GM13976 (cell line): ENCODE data around the gene SCUBE3.

ENCODE experiments used
- DNase-seq: peaks from one replicate; pipeline ENCODE4 v3.0.0; 2012; ENCODE audit warnings: low spot score
- in situ Hi-C: fragments of 300-500 bp; cut with MboI; formaldehyde crosslinking; loops from one replicate; pipeline ENCODE4 v1.12.0; 2022; ENCODE audit warnings: low sequenced_read_pairs, mixed read lengths, inconsistent platforms; ENCODE audit not compliant: unreplicated experiment
- TF ChIP-seq, protein P1 (sequence below): IDR thresholded peaks from 2 replicates; pipeline ENCODE4 v1.5.1; 2012; ENCODE audit warnings: borderline replicate concordance, mild to moderate bottlenecking; ENCODE audit not compliant: insufficient read depth; ENCODE audit errors: extremely low read depth, missing control alignments, control extremely low read depth

Gene SCUBE3

DNA sequence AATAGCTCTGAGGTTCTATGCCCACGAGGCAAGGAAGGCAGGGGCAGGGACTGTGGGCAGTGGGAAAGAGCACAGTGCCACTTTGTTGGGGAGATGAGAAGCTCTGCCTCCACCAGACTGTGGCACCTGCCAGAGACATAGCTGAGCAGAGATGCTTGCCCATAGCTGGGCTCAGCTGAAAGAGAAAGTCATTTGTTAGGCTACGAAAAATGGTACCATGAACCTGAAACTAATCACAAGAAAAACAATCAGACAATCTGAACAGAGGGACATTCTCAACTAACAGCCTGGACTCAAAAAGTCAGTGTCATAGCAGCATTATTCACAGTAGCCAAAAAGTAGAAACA lies 39.7 kb upstream of the SCUBE3 start:
- no peak for DNase-seq
- in situ Hi-C loops, result no loop called here
- TF ChIP-seq, protein P1, sequence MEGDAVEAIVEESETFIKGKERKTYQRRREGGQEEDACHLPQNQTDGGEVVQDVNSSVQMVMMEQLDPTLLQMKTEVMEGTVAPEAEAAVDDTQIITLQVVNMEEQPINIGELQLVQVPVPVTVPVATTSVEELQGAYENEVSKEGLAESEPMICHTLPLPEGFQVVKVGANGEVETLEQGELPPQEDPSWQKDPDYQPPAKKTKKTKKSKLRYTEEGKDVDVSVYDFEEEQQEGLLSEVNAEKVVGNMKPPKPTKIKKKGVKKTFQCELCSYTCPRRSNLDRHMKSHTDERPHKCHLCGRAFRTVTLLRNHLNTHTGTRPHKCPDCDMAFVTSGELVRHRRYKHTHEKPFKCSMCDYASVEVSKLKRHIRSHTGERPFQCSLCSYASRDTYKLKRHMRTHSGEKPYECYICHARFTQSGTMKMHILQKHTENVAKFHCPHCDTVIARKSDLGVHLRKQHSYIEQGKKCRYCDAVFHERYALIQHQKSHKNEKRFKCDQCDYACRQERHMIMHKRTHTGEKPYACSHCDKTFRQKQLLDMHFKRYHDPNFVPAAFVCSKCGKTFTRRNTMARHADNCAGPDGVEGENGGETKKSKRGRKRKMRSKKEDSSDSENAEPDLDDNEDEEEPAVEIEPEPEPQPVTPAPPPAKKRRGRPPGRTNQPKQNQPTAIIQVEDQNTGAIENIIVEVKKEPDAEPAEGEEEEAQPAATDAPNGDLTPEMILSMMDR, result no peak

DNA sequence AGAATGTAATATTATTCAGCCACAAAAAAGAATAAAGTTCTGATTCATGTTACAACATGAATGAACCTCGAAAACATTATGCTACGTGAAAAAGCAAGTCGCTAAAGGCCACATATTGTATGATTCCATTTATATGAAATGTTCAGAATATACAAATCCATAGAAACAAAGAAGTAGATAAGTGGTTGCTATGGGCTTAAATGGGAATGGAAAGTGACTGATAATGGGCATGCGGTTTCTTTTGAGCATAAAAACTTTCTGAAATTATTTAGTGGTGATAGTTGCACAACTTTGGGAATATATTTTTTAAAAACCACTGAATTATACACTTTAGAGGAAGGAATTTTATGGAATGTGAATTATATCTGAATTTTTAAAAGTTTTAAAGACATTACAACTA lies 39.3 kb upstream of the SCUBE3 start:
- in situ Hi-C loops, result no loop called here

DNA sequence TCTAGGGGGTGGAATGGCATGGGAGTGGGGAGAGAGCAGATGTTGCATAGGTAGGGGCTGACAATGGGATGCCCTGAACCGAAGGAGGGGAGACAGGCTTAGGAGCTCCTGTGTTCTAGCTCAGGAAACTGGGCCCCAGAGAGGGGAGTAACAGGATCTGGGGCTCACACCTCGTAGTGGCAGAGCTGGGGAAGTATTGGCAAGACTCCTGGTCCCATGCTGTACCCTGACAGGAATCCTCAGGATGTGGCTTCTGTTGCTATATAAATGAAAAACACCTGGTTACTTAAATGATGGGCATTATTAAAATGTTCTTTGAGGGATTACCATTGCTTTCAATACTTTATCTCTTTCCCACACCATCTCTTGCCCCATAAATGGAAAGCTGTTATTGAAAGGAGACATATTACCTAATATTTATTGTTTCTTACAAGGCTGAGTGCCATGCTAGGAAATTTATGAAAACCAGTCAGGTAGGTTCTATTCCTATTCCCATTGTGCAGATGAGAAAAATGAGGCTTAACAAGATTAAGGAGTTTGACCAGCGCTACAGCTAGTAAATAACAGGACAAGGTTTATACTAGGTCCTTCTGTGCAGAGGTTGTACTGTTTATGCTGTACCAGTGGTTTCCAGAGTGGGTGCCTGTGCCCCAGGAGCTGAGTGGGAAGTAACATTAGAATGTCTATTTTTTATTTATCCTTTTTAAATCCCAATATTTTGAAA lies 37.3 kb upstream of the SCUBE3 start:
- TF ChIP-seq, protein P1, result no peak
- in situ Hi-C loops, result no loop called here

More for the DNA sequence above, 39.3 kb upstream of the SCUBE3 start:
- TF ChIP-seq, protein P1, result no peak
- DNase-seq, result no peak

DNA sequence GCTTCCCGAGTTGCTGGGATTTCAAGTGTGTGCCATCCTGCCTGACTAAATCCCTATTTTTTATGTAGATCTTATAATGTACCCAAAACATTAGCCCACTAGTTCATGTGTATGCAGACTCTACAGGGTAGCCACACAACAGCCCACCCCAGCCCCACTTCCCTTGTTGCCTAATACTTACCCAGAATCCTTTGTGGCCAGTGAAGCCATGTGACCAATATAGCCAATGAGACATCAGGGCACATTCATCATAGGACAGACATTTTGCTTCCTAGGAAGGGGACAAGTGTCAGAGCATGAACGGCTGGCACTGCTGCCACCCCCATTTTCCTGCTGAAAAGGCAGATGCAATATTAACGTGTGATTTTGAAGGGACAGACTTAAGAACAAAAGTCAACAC lies 36.6 kb upstream of the SCUBE3 start:
- TF ChIP-seq, protein P1, result no peak
- no peak for DNase-seq
- in situ Hi-C loops, result no loop called here

More for the DNA sequence above, 37.3 kb upstream of the SCUBE3 start:
- no peak for DNase-seq

DNA sequence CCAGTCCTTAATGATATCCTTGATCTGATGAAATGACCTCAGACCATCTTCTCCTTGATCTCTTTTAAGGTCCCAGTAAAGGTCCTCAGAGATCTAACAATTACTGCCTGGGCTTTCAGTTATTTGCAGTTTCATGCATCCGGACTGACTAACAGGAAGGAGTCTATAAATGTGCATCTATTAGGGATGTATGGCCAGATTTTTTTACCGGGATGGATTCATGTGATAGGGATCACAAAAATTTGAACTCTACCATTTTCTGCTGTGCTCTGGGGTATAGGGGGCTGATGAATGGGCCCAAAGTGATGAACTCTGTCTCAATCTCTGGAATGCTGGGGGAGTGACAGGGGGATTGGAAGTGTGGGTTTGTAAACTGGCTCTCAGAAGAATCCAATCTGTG lies 36.2 kb upstream of the SCUBE3 start:
- no peak for DNase-seq
- TF ChIP-seq, protein P1, result no peak
- in situ Hi-C loops, result no loop called here

DNA sequence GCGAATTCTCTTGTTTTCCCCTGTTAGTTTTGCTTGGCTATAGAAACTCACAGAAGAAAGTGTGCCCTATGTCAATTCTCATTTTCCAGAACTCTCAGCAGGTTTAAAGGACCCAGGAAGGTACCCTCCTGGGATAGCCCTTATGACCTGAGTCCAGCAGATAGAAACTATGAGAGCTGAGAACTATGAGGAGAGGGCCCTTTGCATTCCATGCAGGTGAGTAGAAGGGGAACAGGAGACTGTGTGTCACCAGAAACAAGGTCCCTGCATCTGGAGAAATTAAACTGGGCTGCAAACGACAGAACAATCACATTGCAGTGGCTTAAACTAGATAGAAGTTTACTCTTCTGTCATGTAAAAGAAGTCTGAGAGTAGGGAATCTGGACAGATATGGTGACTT lies 35.7 kb upstream of the SCUBE3 start:
- no peak for DNase-seq
- TF ChIP-seq, protein P1, result no peak
- in situ Hi-C loops, result no loop called here
